Ovary (tissue), 9 donors: Measurements from ENCODE around the gene RAB6D. TPM values are rescaled to one million over a fixed set of nuclear protein-coding genes. Genes with fewer than 3 reads are reported as not detected.
"Not testable (repeated sequence)": the region's sequence is repeated elsewhere in the genome, so short reads cannot be mapped to it uniquely, and the experiment has no call there.

Experiments used
- DNase-seq, 5 donors: peaks; one replicate each; pipeline ENCODE4 v3.0.0-alpha.2; 2019 to 2020
- H3K27ac ChIP-seq, 2 donors: fragments of 200-600 bp; one replicate each; pipeline versions ENCODE4 v1.5.1 to v1.8.0; 2019 to 2022
- H3K27me3 ChIP-seq: fragments of 200-600 bp; one replicate; pipeline ENCODE4 v1.8.0; 2022
- H3K36me3 ChIP-seq: fragments of 200-600 bp; sonication (generic); one replicate; pipeline ENCODE4 v1.5.1; 2019
- H3K4me1 ChIP-seq: one replicate; pipeline ENCODE4 v1.8.1; 2013; ENCODE audit warnings: mild to moderate bottlenecking, moderate library complexity; ENCODE audit not compliant: insufficient read depth
- H3K4me3 ChIP-seq: fragments of 200-600 bp; sonication (generic); one replicate; pipeline ENCODE4 v1.5.1; 2017
- H3K9me3 ChIP-seq, 2 donors: fragments of 200-600 bp in 1 of 2; sonication (generic) in 1 of 2; one replicate each; pipeline versions ENCODE4 v1.5.1 to v1.8.1; 2013 to 2019; ENCODE audit warnings: mild to moderate bottlenecking in 1 of 2, moderate library complexity in 1 of 2
- EP300 ChIP-seq: sonication (generic); formaldehyde crosslinking; IDR thresholded peaks from one replicate; pipeline ENCODE4 v1.6.1; 2017; ENCODE audit warnings: antibody characterized with exemption
- POLR2A ChIP-seq: fragments of 450-650 bp; IDR thresholded peaks from one replicate; pipeline ENCODE4 v1.6.1; 2017; ENCODE audit warnings: antibody characterized with exemption, mild to moderate bottlenecking, moderate library complexity
- WGBS, 3 donors: extraction: QIAGEN DNeasy Blood & Tissue Kit in 1 of 3; methylation state at CpG; one replicate each; pipeline versions ENCODE4 v1.1.5 to v1.1.7; 2013 to 2017; 5-methylcytosine and 5-hydroxymethylcytosine counted together
- intact Hi-C, 4 donors: fragments of 100-400 bp; cut with DNase I; formaldehyde crosslinking; loops; one replicate each; pipeline versions ENCODE4 v1.11.0 to v1.15.1; 2022 to 2023
- polyA plus RNA-seq, 2 donors: library from polyadenylated mRNA; stranded (reverse); fragments of 200-250 nt in 1 of 2; fragments of 350-450 nt in 1 of 2; fragmentation: Illumina TruSeq in 1 of 2; extraction: RNeasy Lipid Tissue Mini Kit (QIAGEN cat#74804) in 1 of 2; gene quantifications; one replicate each; pipeline ENCODE4 v1.2.3, GENCODE V29; 2013 to 2014
- total RNA-seq, 7 donors: library from RNA; depleted of rRNA in 2 of 7; stranded (reverse); fragments of >200 nt in 2 of 7; fragmentation: NEBNext Ultra II Directional in 3 of 7; extraction: Animal tissue kit (Norgen Biotek cat#: 25700) in 3 of 7; gene quantifications; one replicate each; pipeline versions ENCODE4 v1.1.0 to v1.2.4, GENCODE V29; 2016 to 2023
- TF ChIP-seq, protein P1 (sequence below), 3 donors: fragments of 450-650 bp in 2 of 3; fragments of 200-600 bp in 1 of 3; IDR thresholded peaks; one replicate each; pipeline versions ENCODE4 v1.5.1 to v1.8.0; 2016 to 2022; ENCODE audit warnings: antibody characterized with exemption in 3 of 3, mild to moderate bottlenecking in 1 of 3
- donor health status: DM: no; HTN: no; CAD: no; lungs with moderate emphysema.
- donor health status: DM: no; HTN: no; CAD: no.
- donor health status: Bipolar disorder and iron deficiency.
- donor health status: DM: yes; HTN: yes; CAD: no.
- donor health status: DM: no; HTN: no; CAD: no.
- donor health status: DM: yes; HTN: yes; CAD: no.

Gene RAB6D
- total and polyA plus RNA-seq, 9 donors: 0.08 to 0.13 (median 0.12) TPM; not detected in 6

GRCh38 chr2:131369954-131370353 lies 6.0 kb upstream of the RAB6D start:
- no peaks in the 10 kb centered on the region for H3K27me3 ChIP-seq
- intact Hi-C loops: no loop called here
- 90 to 93% (median 90%) methylated on average over 6 of the region's 6 CpGs for WGBS, 3 donors
- no peaks in the 10 kb centered on the region for H3K9me3 ChIP-seq
- no peak for DNase-seq
- no peaks in the 10 kb centered on the region for H3K4me1 ChIP-seq
- H3K4me3 ChIP-seq: no peak overlapping the region
- TF ChIP-seq POLR2A (no peak), EP300 (no peak)
- TF ChIP-seq, protein P1, sequence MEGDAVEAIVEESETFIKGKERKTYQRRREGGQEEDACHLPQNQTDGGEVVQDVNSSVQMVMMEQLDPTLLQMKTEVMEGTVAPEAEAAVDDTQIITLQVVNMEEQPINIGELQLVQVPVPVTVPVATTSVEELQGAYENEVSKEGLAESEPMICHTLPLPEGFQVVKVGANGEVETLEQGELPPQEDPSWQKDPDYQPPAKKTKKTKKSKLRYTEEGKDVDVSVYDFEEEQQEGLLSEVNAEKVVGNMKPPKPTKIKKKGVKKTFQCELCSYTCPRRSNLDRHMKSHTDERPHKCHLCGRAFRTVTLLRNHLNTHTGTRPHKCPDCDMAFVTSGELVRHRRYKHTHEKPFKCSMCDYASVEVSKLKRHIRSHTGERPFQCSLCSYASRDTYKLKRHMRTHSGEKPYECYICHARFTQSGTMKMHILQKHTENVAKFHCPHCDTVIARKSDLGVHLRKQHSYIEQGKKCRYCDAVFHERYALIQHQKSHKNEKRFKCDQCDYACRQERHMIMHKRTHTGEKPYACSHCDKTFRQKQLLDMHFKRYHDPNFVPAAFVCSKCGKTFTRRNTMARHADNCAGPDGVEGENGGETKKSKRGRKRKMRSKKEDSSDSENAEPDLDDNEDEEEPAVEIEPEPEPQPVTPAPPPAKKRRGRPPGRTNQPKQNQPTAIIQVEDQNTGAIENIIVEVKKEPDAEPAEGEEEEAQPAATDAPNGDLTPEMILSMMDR (IDR thresholded peaks at IDR 0.05): no peak
- H3K36me3 ChIP-seq: no peaks in the 10 kb centered on the region
- no peak overlapping the region for H3K27ac ChIP-seq

DNA sequence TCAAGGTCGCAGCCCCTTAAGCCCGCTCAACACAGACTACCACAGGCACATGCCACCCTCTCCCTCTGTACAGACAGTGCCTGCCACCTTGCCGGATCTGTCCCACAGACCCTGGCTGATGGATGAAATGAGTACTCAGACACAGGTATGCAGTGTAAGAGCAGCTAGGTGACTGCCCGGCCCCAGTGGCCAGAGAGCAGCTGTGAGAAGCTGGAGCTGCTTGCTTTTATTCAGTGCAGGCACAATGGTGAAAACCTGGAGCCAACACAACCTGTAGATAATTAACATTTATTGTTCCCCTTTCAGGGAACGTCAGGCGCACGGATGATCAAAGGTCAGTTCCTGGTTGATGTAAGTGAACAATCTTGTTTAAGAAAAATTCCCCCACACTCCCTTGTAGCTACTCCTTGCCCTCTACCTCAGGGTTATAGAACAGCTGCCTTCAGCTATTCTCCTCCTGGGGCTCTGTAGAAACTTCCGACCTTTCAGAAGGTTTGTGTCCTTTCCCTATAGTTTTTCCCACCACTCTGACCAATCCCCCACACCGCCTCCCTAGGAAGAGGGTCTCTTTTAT lies 4.6 kb upstream of the RAB6D start:
- H3K4me3 ChIP-seq, H3K9me3 ChIP-seq, intact Hi-C loops, H3K36me3 ChIP-seq, H3K27me3 ChIP-seq, DNase-seq, H3K4me1 ChIP-seq, H3K27ac ChIP-seq: not testable (repeated sequence)
- WGBS, 3 donors: 88 to 94% (median 90%) methylated on average over 6 to 9 of the region's 9 CpGs

- no peaks in the 10 kb centered on the region for H3K27me3 ChIP-seq
- no peak overlapping the region for H3K4me3 ChIP-seq
- no peaks in the 10 kb centered on the region for H3K9me3 ChIP-seq
- no peak for TF ChIP-seq EP300
- TF ChIP-seq, protein P1 (IDR thresholded peaks at IDR 0.05): no peak
- TF ChIP-seq POLR2A: no peak
- H3K36me3 ChIP-seq: no peaks in the 10 kb centered on the region
- H3K27ac ChIP-seq: no peak overlapping the region
- DNase-seq: no peak
- WGBS, 3 donors: 90 to 97% (median 93%) methylated on average over 7 of the region's 7 CpGs
- H3K4me1 ChIP-seq: no peaks in the 10 kb centered on the region
- intact Hi-C loops: no loop called here
Measured at GRCh38 chr2:131367352-131367751, 3.4 kb upstream of the RAB6D start.

DNA sequence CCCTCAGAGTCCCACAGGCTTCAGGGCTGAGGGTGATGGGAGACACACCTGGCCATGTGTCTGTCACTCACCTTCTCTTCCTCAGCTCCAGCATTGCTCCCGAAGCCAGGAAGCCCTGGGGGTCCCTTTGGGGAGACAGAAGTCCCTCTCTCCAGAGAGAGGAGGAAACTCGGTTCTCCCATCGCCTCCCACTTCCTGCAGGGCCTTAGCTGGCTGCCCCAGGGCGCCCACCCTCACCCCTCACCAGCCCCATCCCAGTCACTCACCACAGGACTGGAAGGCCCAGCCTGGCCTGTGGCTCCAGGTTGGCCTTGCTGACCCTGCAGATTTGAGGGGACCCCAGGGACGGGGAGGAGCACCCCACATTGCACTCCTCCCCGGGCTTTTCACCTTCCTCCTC lies 2.7 kb upstream of the RAB6D start:
- WGBS, 3 donors: 75 to 93% (median 79%) methylated on average over 5 to 6 of the region's 6 CpGs
- no peaks in the 10 kb centered on the region for H3K27me3 ChIP-seq
- no peak for TF ChIP-seq EP300
- no peak for TF ChIP-seq POLR2A
- TF ChIP-seq, protein P1 (IDR thresholded peaks at IDR 0.05): no peak

DNA sequence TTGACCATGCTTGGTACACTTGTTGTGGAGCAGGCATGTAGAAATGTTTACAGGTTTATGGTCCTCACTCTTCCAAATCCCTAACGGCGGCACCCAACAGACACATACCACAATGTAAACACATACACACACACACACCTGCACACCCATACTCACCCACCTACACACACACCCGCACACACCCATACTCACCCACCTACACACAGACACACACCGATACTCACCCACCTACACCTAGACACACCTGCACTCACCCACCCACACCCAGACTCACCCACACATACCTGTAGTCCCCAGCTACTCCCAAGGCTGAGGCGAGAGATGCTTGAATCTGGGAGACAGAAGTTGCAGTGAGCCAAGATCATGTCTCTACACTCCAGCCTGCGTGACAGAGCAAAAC lies 1.5 kb upstream of the RAB6D start:
- Histone ChIP-seq H3K4me1 (no peaks in the 10 kb centered on the region), H3K36me3 (no peaks in the 10 kb centered on the region), H3K9me3 (no peaks in the 10 kb centered on the region), H3K4me3 (no peak overlapping the region), H3K27ac (no peak overlapping the region), H3K27me3 (no peaks in the 10 kb centered on the region)
- 92 to 96% (median 92%) methylated on average over 6 of the region's 6 CpGs for WGBS, 3 donors
- intact Hi-C loops: no loop called here
- TF ChIP-seq EP300 (no peak), POLR2A (no peak)
- TF ChIP-seq, protein P1 (IDR thresholded peaks at IDR 0.05): no peak
- DNase-seq: no peak

More for the DNA sequence above, 2.7 kb upstream of the RAB6D start:
- Histone ChIP-seq H3K36me3 (no peaks in the 10 kb centered on the region), H3K4me3 (no peak overlapping the region), H3K9me3 (no peaks in the 10 kb centered on the region), H3K4me1 (no peaks in the 10 kb centered on the region), H3K27ac (no peak overlapping the region)
- no peak for DNase-seq
- intact Hi-C loops: no loop called here

- H3K9me3 ChIP-seq, H3K4me1 ChIP-seq, intact Hi-C loops, H3K36me3 ChIP-seq, H3K4me3 ChIP-seq, H3K27ac ChIP-seq, H3K27me3 ChIP-seq, DNase-seq: not testable (repeated sequence)
- WGBS, 3 donors: 1 to 3% (median 1%) methylated on average over 3 to 6 of the region's 12 CpGs
Measured at GRCh38 chr2:131363213-131363612, 755 bp downstream of the RAB6D start.

GRCh38 chr2:131361773-131362172 lies 2.2 kb downstream of the RAB6D start:
- H3K27me3 ChIP-seq, H3K27ac ChIP-seq, H3K4me3 ChIP-seq, DNase-seq, H3K36me3 ChIP-seq, H3K4me1 ChIP-seq, intact Hi-C loops, H3K9me3 ChIP-seq: not testable (repeated sequence)
- WGBS, 3 donors: 63 to 69% (median 68%) methylated on average over 4 of the region's 4 CpGs

- H3K36me3 ChIP-seq, H3K4me1 ChIP-seq, H3K4me3 ChIP-seq, H3K27ac ChIP-seq, H3K9me3 ChIP-seq, intact Hi-C loops, H3K27me3 ChIP-seq, DNase-seq: not testable (repeated sequence)
- WGBS, 3 donors: 11 to 23% (median 11%) methylated on average over 6 to 21 of the region's 46 CpGs
Measured at GRCh38 chr2:131353167-131353697, 10.7 kb downstream of the RAB6D start.
